Measurements from ENCODE around the gene PSEN1. TPM values are rescaled to one million over a fixed set of nuclear protein-coding genes. Genes with fewer than 3 reads are reported as not detected.

PSEN1 gene
- total RNA-seq, 1 experiment from 2014 or later: 41.4 TPM

DNA sequence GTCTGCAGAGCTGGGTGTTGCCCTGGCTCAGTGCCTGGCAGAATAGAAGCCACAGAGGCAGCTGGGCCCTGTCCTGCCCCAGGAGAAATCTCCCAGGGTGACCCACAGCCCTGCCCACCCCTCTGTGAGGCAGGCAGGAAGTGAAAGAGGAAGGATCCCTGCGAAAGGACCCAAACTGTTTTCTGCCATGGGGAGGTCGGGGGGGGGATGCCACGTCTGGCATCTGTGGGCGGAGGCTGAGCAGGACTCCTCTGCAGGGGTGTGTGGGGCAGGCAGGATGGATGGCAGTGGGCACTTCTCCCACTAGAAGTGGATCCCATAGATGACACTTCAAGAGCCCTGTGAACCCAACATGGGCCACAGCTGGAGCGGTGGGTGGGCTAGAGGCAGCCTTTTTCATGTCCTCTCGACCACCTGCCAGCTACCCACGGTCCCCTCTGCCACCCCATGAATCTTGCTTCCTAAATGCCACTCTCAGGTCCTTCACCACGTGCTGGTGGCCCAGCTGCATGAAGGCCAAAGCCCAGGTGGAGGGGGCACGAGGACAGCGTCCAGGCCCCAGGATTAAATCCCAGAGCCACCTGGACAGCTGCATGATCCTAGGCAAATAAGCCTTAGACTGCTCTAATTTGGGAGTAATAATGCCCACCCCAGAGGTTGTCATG lies 104.6 kb downstream of the PSEN1 start:
- POLR2A ChIA-PET (ENCODE audit: unreplicated experiment): no interaction called here
- Histone ChIP-seq H3K9me2 (replicated peaks; ENCODE audit: low read length) (no peaks in the 10 kb centered on the region), H3K27ac (ENCODE audit: low read length) (no peak overlapping the region), H3K27me3 (ENCODE audit: low read length) (peaks cover 38% of the 10 kb centered on the region), H3K9ac (ENCODE audit: low read length) (no peak overlapping the region), H3K4me3 (ENCODE audit: low read length) (no peak overlapping the region), H3F3A (ENCODE audit: low read length, unreplicated experiment) (no peaks in the 10 kb centered on the region), H3K9me3 (ENCODE audit: low read length) (no peaks in the 10 kb centered on the region), H2AFZ (ENCODE audit: low read length) (no peak overlapping the region), H3K36me3 (ENCODE audit: low read depth, low read length) (no peaks in the 10 kb centered on the region), H3K79me2 (ENCODE audit: low read length) (no peaks in the 10 kb centered on the region), H3K4me2 (ENCODE audit: low read length) (no peak overlapping the region), H3K4me1 (ENCODE audit: insufficient read depth, low read length) (peaks cover 30% of the 10 kb centered on the region), H4K20me1 (ENCODE audit: low read length) (peaks cover 5% of the 10 kb centered on the region; the same call in 1 of the 2 replicates)
- CTCF ChIA-PET: no interaction called here
- no peak for DNase-seq
- no peak for ATAC-seq
- intact Hi-C loops (cut with micrococcal nuclease): no loop called here
- TF ChIP-seq, protein P1, sequence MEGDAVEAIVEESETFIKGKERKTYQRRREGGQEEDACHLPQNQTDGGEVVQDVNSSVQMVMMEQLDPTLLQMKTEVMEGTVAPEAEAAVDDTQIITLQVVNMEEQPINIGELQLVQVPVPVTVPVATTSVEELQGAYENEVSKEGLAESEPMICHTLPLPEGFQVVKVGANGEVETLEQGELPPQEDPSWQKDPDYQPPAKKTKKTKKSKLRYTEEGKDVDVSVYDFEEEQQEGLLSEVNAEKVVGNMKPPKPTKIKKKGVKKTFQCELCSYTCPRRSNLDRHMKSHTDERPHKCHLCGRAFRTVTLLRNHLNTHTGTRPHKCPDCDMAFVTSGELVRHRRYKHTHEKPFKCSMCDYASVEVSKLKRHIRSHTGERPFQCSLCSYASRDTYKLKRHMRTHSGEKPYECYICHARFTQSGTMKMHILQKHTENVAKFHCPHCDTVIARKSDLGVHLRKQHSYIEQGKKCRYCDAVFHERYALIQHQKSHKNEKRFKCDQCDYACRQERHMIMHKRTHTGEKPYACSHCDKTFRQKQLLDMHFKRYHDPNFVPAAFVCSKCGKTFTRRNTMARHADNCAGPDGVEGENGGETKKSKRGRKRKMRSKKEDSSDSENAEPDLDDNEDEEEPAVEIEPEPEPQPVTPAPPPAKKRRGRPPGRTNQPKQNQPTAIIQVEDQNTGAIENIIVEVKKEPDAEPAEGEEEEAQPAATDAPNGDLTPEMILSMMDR (conservative IDR thresholded peaks at IDR 0.05; ENCODE audit: low read depth, low read length): no peak
- no peak for TF ChIP-seq EZH2 (IDR thresholded peaks at IDR 0.05; ENCODE audit: low read length, unreplicated experiment)
- TF ChIP-seq EZH2phosphoT487 (IDR thresholded peaks at IDR 0.05; ENCODE audit: borderline replicate concordance, low read length): no peak
- no TSS peak for BruUV-seq (replicated peaks)

DNA sequence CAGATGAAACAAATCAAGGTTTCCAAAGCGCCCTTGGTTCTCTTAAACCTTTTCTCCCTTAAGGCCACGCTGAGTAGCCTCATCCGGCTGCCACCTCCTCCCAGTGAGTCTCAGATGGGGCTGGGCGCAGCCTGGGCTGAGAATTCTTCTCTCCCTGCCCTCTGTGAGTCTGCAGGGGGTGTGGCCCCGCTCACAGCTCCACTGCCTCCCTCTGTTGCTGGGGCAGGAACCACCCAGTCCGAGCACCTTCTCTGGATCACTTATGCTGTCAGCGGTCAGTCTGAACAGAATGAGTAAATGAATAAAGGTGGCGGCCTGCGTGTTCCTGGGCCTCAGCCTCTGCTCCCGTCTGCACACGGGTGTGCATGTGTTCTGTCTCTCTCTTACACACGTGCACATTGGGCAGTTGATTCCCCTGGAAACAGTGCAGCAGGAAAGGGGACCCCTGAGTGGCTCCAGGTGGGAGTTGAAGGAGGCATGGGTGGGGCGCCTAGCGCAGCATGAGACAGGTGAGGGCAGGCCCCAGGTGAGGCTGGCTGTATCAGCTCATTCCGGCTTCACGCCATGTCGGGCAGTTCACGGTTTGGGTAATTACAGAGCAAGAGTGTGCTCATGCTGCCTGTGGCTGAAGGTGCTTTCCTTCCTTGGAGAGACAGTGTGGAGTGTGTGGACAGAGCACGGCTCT lies 105.3 kb downstream of the PSEN1 start:
- Histone ChIP-seq H3K4me3 (ENCODE audit: low read length) (no peak overlapping the region), H3K79me2 (ENCODE audit: low read length) (no peaks in the 10 kb centered on the region), H3K4me1 (ENCODE audit: insufficient read depth, low read length) (peaks cover 30% of the 10 kb centered on the region), H3K36me3 (ENCODE audit: low read depth, low read length) (no peaks in the 10 kb centered on the region), H3K27me3 (ENCODE audit: low read length) (peaks cover 31% of the 10 kb centered on the region), H3K9me2 (replicated peaks; ENCODE audit: low read length) (no peaks in the 10 kb centered on the region), H2AFZ (ENCODE audit: low read length) (no peak overlapping the region), H4K20me1 (ENCODE audit: low read length) (peaks cover 5% of the 10 kb centered on the region; the same call in 1 of the 2 replicates), H3K27ac (ENCODE audit: low read length) (no peak overlapping the region), H3K9me3 (ENCODE audit: low read length) (no peaks in the 10 kb centered on the region), H3K4me2 (ENCODE audit: low read length) (no peak overlapping the region), H3K9ac (ENCODE audit: low read length) (no peak overlapping the region), H3F3A (ENCODE audit: low read length, unreplicated experiment) (no peaks in the 10 kb centered on the region)
- intact Hi-C loops (cut with micrococcal nuclease): no loop called here
- no peak for DNase-seq
- no peak for ATAC-seq
- POLR2A ChIA-PET (ENCODE audit: unreplicated experiment): no interaction called here
- no TSS peak for BruUV-seq (replicated peaks)
- TF ChIP-seq EZH2phosphoT487 (IDR thresholded peaks at IDR 0.05; ENCODE audit: borderline replicate concordance, low read length) (no peak), EZH2 (IDR thresholded peaks at IDR 0.05; ENCODE audit: low read length, unreplicated experiment) (no peak)
- TF ChIP-seq, protein P1 (conservative IDR thresholded peaks at IDR 0.05; ENCODE audit: low read depth, low read length): no peak
- CTCF ChIA-PET: no interaction called here

DNA sequence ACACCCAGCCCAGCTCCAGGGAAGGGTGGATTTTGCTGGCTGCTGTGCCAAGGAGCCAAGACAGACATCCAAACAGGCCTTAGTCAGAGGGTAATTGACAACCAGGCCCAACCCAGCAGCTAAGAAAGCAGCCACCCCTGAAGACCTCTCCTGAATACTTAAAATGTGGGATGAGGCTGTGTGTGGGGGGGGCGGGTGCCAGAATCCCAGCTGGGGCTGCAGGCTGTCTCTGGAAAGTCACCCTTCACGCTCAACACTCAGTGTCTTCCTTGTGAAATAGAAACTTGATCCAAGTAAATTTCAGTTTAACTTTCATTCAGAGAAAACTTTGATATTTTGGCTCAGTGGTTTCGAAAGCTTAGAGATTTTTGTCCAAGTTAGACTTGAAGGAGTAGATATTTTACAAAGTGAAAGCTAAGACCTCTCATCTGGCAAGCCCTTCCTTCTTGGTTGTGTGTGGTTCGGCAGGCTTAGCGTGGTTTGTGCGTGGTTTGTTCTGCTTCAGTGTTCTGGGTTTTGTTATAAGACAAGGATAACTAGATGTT lies 106.1 kb downstream of the PSEN1 start:
- TF ChIP-seq EZH2 (IDR thresholded peaks at IDR 0.05; ENCODE audit: low read length, unreplicated experiment) (no peak), EZH2phosphoT487 (IDR thresholded peaks at IDR 0.05; ENCODE audit: borderline replicate concordance, low read length) (no peak)
- TF ChIP-seq, protein P1 (conservative IDR thresholded peaks at IDR 0.05; ENCODE audit: low read depth, low read length): no peak
- Histone ChIP-seq H4K20me1 (ENCODE audit: low read length) (peaks cover 5% of the 10 kb centered on the region; the same call in 1 of the 2 replicates), H3K4me1 (ENCODE audit: insufficient read depth, low read length) (peaks cover 27% of the 10 kb centered on the region), H3K9ac (ENCODE audit: low read length) (no peak overlapping the region), H3K4me2 (ENCODE audit: low read length) (no peak overlapping the region), H3K36me3 (ENCODE audit: low read depth, low read length) (no peaks in the 10 kb centered on the region), H2AFZ (ENCODE audit: low read length) (no peak overlapping the region), H3F3A (ENCODE audit: low read length, unreplicated experiment) (no peaks in the 10 kb centered on the region), H3K9me3 (ENCODE audit: low read length) (no peaks in the 10 kb centered on the region), H3K9me2 (replicated peaks; ENCODE audit: low read length) (no peaks in the 10 kb centered on the region), H3K4me3 (ENCODE audit: low read length) (no peak overlapping the region), H3K79me2 (ENCODE audit: low read length) (no peaks in the 10 kb centered on the region), H3K27me3 (ENCODE audit: low read length) (peaks cover 23% of the 10 kb centered on the region), H3K27ac (ENCODE audit: low read length) (no peak overlapping the region)
- BruUV-seq (replicated peaks): no TSS peak
- ATAC-seq (no peak), DNase-seq (no peak)
- POLR2A ChIA-PET (ENCODE audit: unreplicated experiment): no interaction called here
- intact Hi-C loops (cut with micrococcal nuclease): no loop called here
- CTCF ChIA-PET: no interaction called here

Data from PC-3 (cell line).